Gastrocnemius medialis (tissue), 4 donors: ENCODE measurements around the gene CASZ1. TPM values are rescaled to one million over a fixed set of nuclear protein-coding genes. Genes with fewer than 3 reads are reported as not detected.

Experiments
- ATAC-seq, 2 donors: fragments of 150-250 bp; one replicate each; pipeline ENCODE4 v1.9.1; 2016
- DNase-seq, 2 donors: peaks; one replicate each; pipeline ENCODE4 v3.0.0-alpha.2; 2019
- H3K27ac ChIP-seq, 4 donors: fragments of 200-600 bp; sonication (generic); 1 replicate in 1 of 4; 2 replicates in 3 of 4; pipeline ENCODE4 v1.5.1; 2016 to 2018; ENCODE audit warnings: mild to moderate bottlenecking in 2 of 4, moderate library complexity in 1 of 4
- H3K27me3 ChIP-seq, 3 donors: fragments of 200-600 bp; sonication (generic) in 2 of 3; 1 replicate in 1 of 3; 2 replicates in 2 of 3; pipeline versions ENCODE4 v1.5.1 to v1.6.0; 2016 to 2019; ENCODE audit warnings: mild to moderate bottlenecking in 1 of 3, moderate library complexity in 1 of 3
- H3K36me3 ChIP-seq, 2 donors: fragments of 200-600 bp; sonication (generic) in 1 of 2; one replicate each; pipeline ENCODE4 v1.5.1; 2017 to 2018
- H3K4me1 ChIP-seq, 2 donors: fragments of 200-600 bp; sonication (generic) in 1 of 2; one replicate each; pipeline ENCODE4 v1.5.1; 2016 to 2017; ENCODE audit warnings: mild to moderate bottlenecking in 2 of 2
- H3K4me3 ChIP-seq, 4 donors: fragments of 200-600 bp; sonication (generic) in 3 of 4; 1 replicate in 1 of 4; 2 replicates in 3 of 4; pipeline ENCODE4 v1.5.1; 2016 to 2019; ENCODE audit warnings: mild to moderate bottlenecking in 2 of 4
- H3K9me3 ChIP-seq, 3 donors: fragments of 200-600 bp; sonication (generic) in 2 of 3; 1 replicate in 1 of 3; 2 replicates in 2 of 3; pipeline ENCODE4 v1.5.1; 2016 to 2019
- POLR2A ChIP-seq, 2 donors: fragments of 450-650 bp; IDR thresholded peaks; one replicate each; pipeline ENCODE4 v1.6.1; 2017; ENCODE audit warnings: antibody characterized with exemption in 2 of 2, mild to moderate bottlenecking in 2 of 2, moderate library complexity in 2 of 2
- in situ Hi-C, 4 donors: fragments of 200-750 bp; cut with MboI; loops; one replicate each; pipeline versions ENCODE4 v1.15.0 to v1.8.0; 2017; ENCODE audit warnings: low sequenced_read_pairs in 4 of 4
- intact Hi-C: fragments of 100-400 bp; cut with DNase I; formaldehyde crosslinking; loops from one replicate; pipeline ENCODE4 v1.15.1; 2023; ENCODE audit warnings: low total_unique reads
- total RNA-seq, 4 donors: library from RNA; depleted of rRNA; stranded (reverse); fragments of >200 nt; gene quantifications; one replicate each; pipeline versions ENCODE4 v1.1.0 to v1.2.3, GENCODE V29; 2016
- TF ChIP-seq, protein P1 (sequence below), 5 experiments: fragments of 450-650 bp in 3 of 5; fragments of 200-600 bp in 2 of 5; sonication (generic) in 2 of 5; IDR thresholded peaks in 4 of 5; conservative IDR thresholded peaks in 1 of 5; 1 replicate in 4 of 5; 2 replicates in 1 of 5; pipeline ENCODE4 v1.5.1; 2016 to 2019; ENCODE audit warnings: antibody characterized with exemption in 5 of 5, mild to moderate bottlenecking in 3 of 5, moderate library complexity in 3 of 5

Gene CASZ1
- total RNA-seq, 4 donors from 2014 or later: 19.1 to 121 (median 80.6) TPM

DNA sequence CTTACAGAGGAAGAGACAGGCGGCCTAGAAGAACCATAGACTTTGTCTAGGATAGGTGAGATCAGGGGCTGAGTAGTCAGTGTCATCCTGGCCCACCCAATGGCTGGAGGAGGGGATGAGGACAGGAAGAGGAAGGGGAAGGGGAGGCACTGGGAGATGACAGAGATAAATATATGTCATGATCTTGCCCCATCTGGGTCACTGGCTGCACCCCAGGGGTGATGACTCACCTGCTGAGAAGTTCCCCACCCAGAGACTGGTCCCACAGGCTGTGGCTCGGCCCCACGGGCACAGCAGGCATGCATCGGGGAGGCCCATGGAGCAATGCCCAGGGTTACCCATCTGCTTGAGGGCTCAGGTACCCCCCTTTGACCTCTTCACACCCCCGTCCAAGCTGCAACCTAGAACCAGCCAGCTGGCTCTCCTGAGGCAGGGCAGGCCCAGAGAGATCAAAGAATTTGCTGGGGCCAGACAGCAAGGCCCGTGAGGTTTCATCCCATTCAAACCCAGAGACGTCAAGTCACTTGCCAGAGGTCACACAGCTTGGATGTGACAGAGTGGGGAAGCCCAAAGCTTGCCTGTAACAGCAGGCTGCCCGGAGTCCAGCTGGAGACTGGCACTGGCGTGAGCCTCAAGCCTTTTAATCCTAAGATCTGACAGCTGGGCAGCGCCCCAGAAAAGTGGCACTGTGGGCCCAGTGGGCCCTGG, 34.7 kb upstream of the CASZ1 start:
- peaks cover 0 to 3% (median 0%) of the 10 kb centered on the region in 3 donors for H3K27me3 ChIP-seq
- intact Hi-C loops (no loop called here), in situ Hi-C loops (no loop called here)
- no peak overlapping the region for H3K27ac ChIP-seq
- ATAC-seq: no peak
- no peak for DNase-seq
- no peaks in the 10 kb centered on the region for H3K9me3 ChIP-seq
- no peaks in the 10 kb centered on the region for H3K36me3 ChIP-seq
- peaks cover 5 to 28% of the 10 kb centered on the region in 2 donors for H3K4me1 ChIP-seq
- TF ChIP-seq, protein P1, sequence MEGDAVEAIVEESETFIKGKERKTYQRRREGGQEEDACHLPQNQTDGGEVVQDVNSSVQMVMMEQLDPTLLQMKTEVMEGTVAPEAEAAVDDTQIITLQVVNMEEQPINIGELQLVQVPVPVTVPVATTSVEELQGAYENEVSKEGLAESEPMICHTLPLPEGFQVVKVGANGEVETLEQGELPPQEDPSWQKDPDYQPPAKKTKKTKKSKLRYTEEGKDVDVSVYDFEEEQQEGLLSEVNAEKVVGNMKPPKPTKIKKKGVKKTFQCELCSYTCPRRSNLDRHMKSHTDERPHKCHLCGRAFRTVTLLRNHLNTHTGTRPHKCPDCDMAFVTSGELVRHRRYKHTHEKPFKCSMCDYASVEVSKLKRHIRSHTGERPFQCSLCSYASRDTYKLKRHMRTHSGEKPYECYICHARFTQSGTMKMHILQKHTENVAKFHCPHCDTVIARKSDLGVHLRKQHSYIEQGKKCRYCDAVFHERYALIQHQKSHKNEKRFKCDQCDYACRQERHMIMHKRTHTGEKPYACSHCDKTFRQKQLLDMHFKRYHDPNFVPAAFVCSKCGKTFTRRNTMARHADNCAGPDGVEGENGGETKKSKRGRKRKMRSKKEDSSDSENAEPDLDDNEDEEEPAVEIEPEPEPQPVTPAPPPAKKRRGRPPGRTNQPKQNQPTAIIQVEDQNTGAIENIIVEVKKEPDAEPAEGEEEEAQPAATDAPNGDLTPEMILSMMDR (IDR thresholded peaks at IDR 0.05 in 4 of 5, conservative IDR thresholded peaks at IDR 0.05 in 1 of 5): no peak
- no peak for TF ChIP-seq POLR2A (IDR thresholded peaks at IDR 0.05)
- no peak overlapping the region for H3K4me3 ChIP-seq

DNA sequence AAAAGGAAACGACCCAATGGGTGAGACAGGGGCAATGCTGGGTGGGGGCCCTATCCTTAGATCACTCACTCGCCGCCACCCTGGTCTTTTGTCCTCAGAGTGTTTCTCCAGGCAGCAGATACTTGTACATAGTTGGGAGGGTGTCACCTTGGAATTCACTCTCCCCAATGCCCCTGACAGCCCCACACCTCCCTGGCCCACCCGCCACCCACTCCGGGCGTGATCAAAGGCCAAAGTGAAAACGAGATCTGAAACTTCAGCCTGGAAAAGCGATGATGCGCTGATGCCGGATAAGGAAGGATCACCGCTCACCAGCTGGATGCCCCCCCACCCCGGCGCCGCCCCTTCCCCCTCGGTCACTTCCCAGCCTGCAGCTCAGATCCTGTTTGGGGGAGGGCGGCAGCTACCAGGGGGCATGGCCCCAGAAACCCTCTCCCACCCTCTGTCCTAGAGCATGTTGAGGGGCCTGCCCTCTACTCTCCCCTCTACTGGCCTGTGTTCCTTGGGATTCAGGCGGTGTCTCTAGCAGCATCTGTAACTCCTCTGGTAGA, 33.6 kb upstream of the CASZ1 start:
- no peak overlapping the region for H3K4me3 ChIP-seq
- no peak for DNase-seq
- H3K9me3 ChIP-seq: no peaks in the 10 kb centered on the region
- intact Hi-C loops: no loop called here
- in situ Hi-C loops: no loop called here
- H3K36me3 ChIP-seq: no peaks in the 10 kb centered on the region
- peaks cover 5 to 20% of the 10 kb centered on the region in 2 donors for H3K4me1 ChIP-seq
- ATAC-seq: no peak
- TF ChIP-seq POLR2A (IDR thresholded peaks at IDR 0.05): no peak
- TF ChIP-seq, protein P1 (IDR thresholded peaks at IDR 0.05 in 4 of 5, conservative IDR thresholded peaks at IDR 0.05 in 1 of 5): no peak
- peaks cover 0 to 3% (median 0%) of the 10 kb centered on the region in 3 donors for H3K27me3 ChIP-seq
- H3K27ac ChIP-seq: no peak overlapping the region

DNA sequence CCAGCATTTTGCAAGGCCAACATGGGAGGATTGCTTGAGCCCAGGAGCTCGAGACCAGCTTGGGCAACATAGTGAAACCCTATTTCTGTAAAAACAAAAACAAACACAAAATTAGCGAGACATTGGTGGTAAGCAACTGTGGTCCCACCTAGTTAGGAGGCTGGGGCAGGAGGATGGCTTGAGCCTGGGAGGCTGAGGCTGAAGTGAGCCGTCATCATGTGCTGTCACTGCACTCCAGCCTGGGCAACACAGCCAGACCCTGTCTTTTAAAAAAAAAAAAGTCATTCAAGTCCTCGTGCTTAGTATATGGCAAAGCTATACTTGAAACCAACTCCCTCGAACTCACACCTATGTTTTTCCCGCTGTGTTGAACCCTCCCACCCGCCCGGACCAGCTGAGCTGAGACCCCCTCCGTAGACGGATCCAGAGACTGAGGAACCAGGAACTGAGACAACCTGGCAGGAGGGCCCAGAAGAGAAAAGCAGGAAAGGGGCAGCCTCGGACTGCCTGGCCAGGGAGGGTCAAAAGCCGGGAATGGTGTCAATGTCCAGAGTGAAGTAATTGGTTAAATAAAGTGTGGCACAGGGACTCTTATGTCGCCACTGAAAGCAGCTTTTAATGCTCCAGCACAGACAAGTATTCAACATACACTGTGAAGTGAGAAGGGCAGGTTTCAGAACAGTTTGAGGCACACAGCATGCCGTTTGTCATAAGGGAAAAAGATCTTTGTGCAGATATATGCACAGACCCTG, 32.8 kb upstream of the CASZ1 start:
- in situ Hi-C loops: no loop called here
- Histone ChIP-seq H3K27me3 (peaks cover 0 to 3% (median 0%) of the 10 kb centered on the region in 3 donors), H3K4me3 (no peak overlapping the region), H3K36me3 (no peaks in the 10 kb centered on the region), H3K4me1 (peaks cover 5 to 20% of the 10 kb centered on the region in 2 donors), H3K9me3 (no peaks in the 10 kb centered on the region), H3K27ac (no peak overlapping the region)
- TF ChIP-seq POLR2A (IDR thresholded peaks at IDR 0.05): no peak
- TF ChIP-seq, protein P1 (IDR thresholded peaks at IDR 0.05 in 4 of 5, conservative IDR thresholded peaks at IDR 0.05 in 1 of 5): no peak
- intact Hi-C loops: no loop called here
- no peak for DNase-seq
- peak in 1 of 2 donors; percentile 52 for ATAC-seq

DNA sequence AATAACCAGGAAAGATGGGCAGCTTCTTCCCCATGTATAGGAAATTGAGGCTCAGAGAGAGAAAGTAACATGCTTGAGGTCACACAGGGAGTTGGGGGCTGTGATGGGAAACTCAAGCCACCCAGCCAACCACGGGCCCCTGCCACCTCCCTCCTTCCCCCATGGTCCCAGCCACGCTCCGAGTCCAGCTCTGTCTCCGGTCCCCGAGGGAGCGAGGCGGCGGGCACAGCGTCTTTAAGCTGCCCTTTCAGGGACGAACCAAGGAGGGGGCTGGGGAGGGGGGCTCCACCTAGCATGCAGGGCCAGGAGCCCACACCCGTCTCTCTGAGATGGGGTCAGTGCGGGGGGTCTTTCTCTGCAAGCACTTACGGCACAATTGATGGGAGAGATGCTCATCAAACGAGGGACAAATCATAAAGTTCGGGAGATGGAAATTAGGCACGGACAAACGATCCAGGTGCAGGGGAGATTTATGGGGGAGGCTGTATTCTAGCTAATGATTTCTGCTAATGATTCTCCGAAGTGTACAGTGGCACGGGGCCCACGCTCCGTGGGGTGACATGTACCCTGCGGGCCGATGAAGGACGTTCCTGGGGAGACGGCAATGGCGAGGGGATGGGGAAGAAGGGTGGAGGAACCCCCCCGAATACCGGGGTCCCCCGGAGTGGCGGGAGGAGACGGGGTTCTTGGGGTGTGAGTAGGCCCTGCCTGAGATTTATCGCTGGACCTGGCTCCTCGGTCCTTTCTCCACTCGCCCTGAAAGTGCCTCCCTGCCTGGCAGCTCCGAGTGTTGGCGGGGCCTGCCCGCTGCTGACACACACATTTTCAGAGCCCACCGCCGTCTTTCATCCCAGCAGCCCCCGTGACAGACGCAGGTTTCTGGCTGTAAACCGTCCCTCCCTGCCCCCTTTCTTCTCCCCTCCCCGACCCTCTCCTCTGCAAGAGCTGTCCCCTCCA, 31.2 kb upstream of the CASZ1 start:
- TF ChIP-seq POLR2A (IDR thresholded peaks at IDR 0.05): no peak
- TF ChIP-seq, protein P1 (IDR thresholded peaks at IDR 0.05 in 4 of 5, conservative IDR thresholded peaks at IDR 0.05 in 1 of 5): no peak
- Histone ChIP-seq H3K27ac (no peak overlapping the region), H3K27me3 (peaks cover 0 to 3% (median 0%) of the 10 kb centered on the region in 3 donors), H3K4me1 (peaks cover 5 to 20% of the 10 kb centered on the region in 2 donors), H3K36me3 (no peaks in the 10 kb centered on the region), H3K4me3 (no peak overlapping the region), H3K9me3 (no peaks in the 10 kb centered on the region)
- ATAC-seq: no peak
- intact Hi-C loops: no loop called here
- DNase-seq: no peak
- in situ Hi-C loops: no loop called here
